Measurements from ENCODE around the gene GSE1.
A peak's percentile ranks its signal among the peaks of the same experiment; 100 is the strongest.

GSE1 gene

GRCh38 chr16:85626191-85626981 lies 13.3 kb downstream of the GSE1 start (continued):
- TF ChIP-seq, protein P1, sequence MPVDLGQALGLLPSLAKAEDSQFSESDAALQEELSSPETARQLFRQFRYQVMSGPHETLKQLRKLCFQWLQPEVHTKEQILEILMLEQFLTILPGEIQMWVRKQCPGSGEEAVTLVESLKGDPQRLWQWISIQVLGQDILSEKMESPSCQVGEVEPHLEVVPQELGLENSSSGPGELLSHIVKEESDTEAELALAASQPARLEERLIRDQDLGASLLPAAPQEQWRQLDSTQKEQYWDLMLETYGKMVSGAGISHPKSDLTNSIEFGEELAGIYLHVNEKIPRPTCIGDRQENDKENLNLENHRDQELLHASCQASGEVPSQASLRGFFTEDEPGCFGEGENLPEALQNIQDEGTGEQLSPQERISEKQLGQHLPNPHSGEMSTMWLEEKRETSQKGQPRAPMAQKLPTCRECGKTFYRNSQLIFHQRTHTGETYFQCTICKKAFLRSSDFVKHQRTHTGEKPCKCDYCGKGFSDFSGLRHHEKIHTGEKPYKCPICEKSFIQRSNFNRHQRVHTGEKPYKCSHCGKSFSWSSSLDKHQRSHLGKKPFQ (tag by site-specific recombination; IDR thresholded peaks at IDR 0.05) = no peak
- peak; percentile 85 for TF ChIP-seq GLIS1 (tag by site-specific recombination; IDR thresholded peaks at IDR 0.05)
- TF ChIP-seq CTCF (tag by site-specific recombination; IDR thresholded peaks at IDR 0.05) = no peak
- no peak for TF ChIP-seq ZNF664 (tag by site-specific recombination; IDR thresholded peaks at IDR 0.05)
- TF ChIP-seq ZNF610 (tag by site-specific recombination; IDR thresholded peaks at IDR 0.05; ENCODE audit: borderline replicate concordance) = no peak
- no peak for TF ChIP-seq TSHZ1 (tag by site-specific recombination; IDR thresholded peaks at IDR 0.05; ENCODE audit: borderline replicate concordance)
- TF ChIP-seq PATZ1 (tag by site-specific recombination; IDR thresholded peaks at IDR 0.05) = peak; percentile 47
- peak; percentile 47; the same call in 1 of the 2 replicates for TF ChIP-seq ZNF561 (tag by site-specific recombination; IDR thresholded peaks at IDR 0.05; ENCODE audit: borderline replicate concordance)
- TF ChIP-seq ZNF112 (tag by site-specific recombination; IDR thresholded peaks at IDR 0.05) = no peak
- TF ChIP-seq, protein P2, sequence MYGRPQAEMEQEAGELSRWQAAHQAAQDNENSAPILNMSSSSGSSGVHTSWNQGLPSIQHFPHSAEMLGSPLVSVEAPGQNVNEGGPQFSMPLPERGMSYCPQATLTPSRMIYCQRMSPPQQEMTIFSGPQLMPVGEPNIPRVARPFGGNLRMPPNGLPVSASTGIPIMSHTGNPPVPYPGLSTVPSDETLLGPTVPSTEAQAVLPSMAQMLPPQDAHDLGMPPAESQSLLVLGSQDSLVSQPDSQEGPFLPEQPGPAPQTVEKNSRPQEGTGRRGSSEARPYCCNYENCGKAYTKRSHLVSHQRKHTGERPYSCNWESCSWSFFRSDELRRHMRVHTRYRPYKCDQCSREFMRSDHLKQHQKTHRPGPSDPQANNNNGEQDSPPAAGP (tag by site-specific recombination; IDR thresholded peaks at IDR 0.05) = no peak
- TF ChIP-seq ZNF433 (tag by site-specific recombination; IDR thresholded peaks at IDR 0.05; ENCODE audit: low read depth) = no peak
- no peak for TF ChIP-seq ZNF560 (tag by site-specific recombination; IDR thresholded peaks at IDR 0.05; ENCODE audit: borderline replicate concordance)
- no peak for TF ChIP-seq ZNF155 (tag by site-specific recombination; IDR thresholded peaks at IDR 0.05)
- TF ChIP-seq ZNF132 (tag by site-specific recombination; IDR thresholded peaks at IDR 0.05; ENCODE audit: borderline replicate concordance) = no peak
- no peak for TF ChIP-seq MZF1 (tag by site-specific recombination; IDR thresholded peaks at IDR 0.05; ENCODE audit: borderline replicate concordance)
- TF ChIP-seq ZNF426 (tag by site-specific recombination; IDR thresholded peaks at IDR 0.05) = no peak
- no peak for TF ChIP-seq HIC1 (tag by site-specific recombination; IDR thresholded peaks at IDR 0.05)
- TF ChIP-seq REPIN1 (tag by site-specific recombination; IDR thresholded peaks at IDR 0.05; ENCODE audit: low read depth) = no peak
- TF ChIP-seq ZNF768 (tag by site-specific recombination; IDR thresholded peaks at IDR 0.05) = no peak
- TF ChIP-seq ZNF530 (tag by site-specific recombination; IDR thresholded peaks at IDR 0.05; ENCODE audit: low read depth) = no peak
- TF ChIP-seq ZNF513 (tag by site-specific recombination; IDR thresholded peaks at IDR 0.05) = no peak
- no peak; the same call in 1 of the 2 replicates for TF ChIP-seq PRDM6 (tag by site-specific recombination; IDR thresholded peaks at IDR 0.05)
